Heart left ventricle (tissue), 13 donors: Measurements from ENCODE around the gene SFTPA2.
"Not testable (repeated sequence)": the region's sequence is repeated elsewhere in the genome, so short reads cannot be mapped to it uniquely, and the experiment has no call there.

Source experiments
- CTCF ChIP-seq, 12 donors: fragments of 200-600 bp; sonication (generic) in 4 of 12; IDR thresholded peaks; one replicate each; pipeline versions ENCODE4 v1.5.0 to v1.8.0; 2018 to 2022; ENCODE audit warnings: antibody characterized with exemption in 12 of 12, mild to moderate bottlenecking in 5 of 12
- POLR2A ChIP-seq, 2 donors: fragments of 450-650 bp; IDR thresholded peaks; one replicate each; pipeline ENCODE4 v1.6.1; 2017; ENCODE audit warnings: antibody characterized with exemption in 2 of 2, mild to moderate bottlenecking in 2 of 2, moderate library complexity in 2 of 2
- donor health status: ischemic (EF 13 %, LVEDD 7.1; RV severe dilation, severe dysfunction).
- donor health status: DM: no; HTN: yes; CAD: no.
- donor health status: DM: no; HTN: no; CAD: no.
- donor health status: ischemic (EF 25% LVEDD 6.9; RV normal size, moderate dysfunction).
- donor health status: ischemic (EF 25% LVEDD 5.7; RV mildly dilated, moderate dysfunction).
- donor health status: ischemic (EF 35%, LVEDD 5.7; RV mildly dilated, moderate dysfunction).
- donor health status: nonischemic (EF 11% LVEDD 7.7; RV severe dilation, severe dysfunction).
- donor health status: DM: yes; HTN: yes; CAD: no.
- donor health status: PGD.
- donor health status: ischemic (EF 29% LVEDD 5.4; RV normal size, mild dysfunction).
- donor health status: nonischemic (EF 23%, LVEDD 6.1; RV moderate dilation, normal function).

- TF ChIP-seq CTCF, POLR2A (IDR thresholded peaks at IDR 0.05): not testable (repeated sequence)
Measured at GRCh38 chr10:79582954-79583353, 22.7 kb upstream of the SFTPA2 start.
